ENCODE data around the gene PSD4. TPM values are rescaled to one million over a fixed set of nuclear protein-coding genes. Genes with fewer than 3 reads are reported as not detected.

PSD4 gene
- total RNA-seq, 4 donors from 2014 or later = 2.8 to 14.8 (median 5.6) TPM

DNA sequence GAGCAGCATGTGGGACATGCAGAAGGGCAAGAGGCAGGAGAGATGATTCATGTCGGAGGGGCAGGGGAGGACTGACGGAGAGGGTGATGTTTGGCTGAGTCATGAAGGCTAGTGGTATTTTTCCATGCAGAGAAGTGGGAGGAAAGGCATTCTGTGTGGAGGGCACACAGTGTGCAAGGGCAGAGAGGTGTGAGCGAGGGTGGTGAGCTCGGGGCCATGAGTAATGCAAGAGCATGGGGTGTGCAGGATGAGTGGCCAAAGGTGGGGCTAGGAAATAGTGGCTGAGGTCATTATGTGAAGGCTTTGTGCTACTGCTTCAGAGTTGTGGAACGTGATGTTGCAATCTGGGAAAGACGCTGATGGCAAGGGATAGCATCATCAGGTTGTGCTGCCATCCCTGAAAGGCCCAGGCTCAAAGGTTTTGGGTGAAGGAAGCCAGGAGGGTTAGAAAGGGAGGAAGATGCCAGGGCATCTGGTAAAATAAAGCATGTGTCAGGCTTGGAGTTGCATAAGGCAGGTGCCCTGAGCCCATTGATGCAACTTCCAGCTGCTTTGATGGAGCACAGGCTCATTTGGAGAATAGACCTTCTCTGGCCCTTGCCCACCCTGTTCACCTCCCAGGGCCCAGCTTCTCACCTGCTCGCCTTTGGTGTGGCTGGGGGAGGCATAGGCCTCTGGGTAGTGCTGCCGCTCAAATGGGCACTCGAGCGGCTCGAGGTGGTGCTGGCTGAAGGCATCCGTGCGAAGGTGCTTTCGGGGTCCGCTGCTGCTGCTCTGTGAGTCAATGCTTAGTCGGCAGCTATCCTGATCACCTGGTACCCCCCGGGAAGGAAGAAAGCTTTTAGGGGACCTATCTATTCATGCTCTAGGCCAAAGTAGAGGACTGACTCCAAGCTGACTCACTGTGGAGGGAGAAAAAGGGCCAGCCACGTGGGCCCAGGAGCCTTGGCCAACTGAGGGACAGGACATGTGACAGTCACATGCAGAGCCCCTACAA lies 67.4 kb downstream of the PSD4 start:
- TF ChIP-seq, protein P1, sequence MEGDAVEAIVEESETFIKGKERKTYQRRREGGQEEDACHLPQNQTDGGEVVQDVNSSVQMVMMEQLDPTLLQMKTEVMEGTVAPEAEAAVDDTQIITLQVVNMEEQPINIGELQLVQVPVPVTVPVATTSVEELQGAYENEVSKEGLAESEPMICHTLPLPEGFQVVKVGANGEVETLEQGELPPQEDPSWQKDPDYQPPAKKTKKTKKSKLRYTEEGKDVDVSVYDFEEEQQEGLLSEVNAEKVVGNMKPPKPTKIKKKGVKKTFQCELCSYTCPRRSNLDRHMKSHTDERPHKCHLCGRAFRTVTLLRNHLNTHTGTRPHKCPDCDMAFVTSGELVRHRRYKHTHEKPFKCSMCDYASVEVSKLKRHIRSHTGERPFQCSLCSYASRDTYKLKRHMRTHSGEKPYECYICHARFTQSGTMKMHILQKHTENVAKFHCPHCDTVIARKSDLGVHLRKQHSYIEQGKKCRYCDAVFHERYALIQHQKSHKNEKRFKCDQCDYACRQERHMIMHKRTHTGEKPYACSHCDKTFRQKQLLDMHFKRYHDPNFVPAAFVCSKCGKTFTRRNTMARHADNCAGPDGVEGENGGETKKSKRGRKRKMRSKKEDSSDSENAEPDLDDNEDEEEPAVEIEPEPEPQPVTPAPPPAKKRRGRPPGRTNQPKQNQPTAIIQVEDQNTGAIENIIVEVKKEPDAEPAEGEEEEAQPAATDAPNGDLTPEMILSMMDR (IDR thresholded peaks at IDR 0.05; ENCODE audit: low read depth) = no peak

DNA sequence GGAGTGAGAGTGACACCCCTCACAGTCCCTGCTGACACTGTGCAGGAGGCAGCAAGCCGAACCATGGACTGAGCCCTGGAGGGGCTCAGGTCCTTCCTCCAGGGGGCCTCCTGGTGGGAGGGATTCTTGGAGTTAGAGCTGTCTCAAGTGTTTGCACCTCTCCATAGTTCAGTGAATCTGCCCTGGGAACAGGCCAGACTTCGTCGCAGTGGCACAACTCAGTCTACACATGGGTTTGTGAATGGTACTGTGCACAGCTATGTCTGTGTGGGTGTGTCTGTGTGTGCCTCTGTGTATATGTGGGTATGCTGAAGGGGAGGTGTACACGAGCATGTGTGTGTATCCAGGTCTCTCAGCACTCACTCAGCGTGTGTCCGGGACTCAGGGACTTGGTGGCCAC lies 68.6 kb downstream of the PSD4 start:
- TF ChIP-seq, protein P1 (IDR thresholded peaks at IDR 0.05; ENCODE audit: low read depth) = no peak

DNA sequence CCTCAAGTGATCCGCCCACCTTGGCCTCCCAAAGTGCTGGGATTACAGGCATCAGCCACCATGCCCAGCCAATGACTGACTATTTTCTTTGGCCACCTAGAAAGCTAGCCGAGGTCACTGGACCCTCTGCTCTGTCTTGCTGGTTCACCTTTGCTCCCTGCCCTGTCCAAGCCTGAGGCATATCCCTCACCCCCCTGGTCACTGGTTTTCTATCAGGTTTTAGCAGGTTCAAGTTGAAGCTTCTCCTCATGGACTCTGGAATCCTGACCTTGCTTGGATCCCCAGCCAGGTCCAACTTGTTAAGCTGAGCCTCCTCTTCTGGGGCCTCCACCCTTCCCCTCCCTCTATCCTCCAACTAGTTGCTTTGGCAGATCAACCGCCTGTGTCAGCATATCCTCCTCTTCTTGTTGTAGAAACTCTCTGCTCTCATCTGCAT lies 71.5 kb downstream of the PSD4 start:
- TF ChIP-seq, protein P1 (IDR thresholded peaks at IDR 0.05; ENCODE audit: low read depth) = no peak

DNA sequence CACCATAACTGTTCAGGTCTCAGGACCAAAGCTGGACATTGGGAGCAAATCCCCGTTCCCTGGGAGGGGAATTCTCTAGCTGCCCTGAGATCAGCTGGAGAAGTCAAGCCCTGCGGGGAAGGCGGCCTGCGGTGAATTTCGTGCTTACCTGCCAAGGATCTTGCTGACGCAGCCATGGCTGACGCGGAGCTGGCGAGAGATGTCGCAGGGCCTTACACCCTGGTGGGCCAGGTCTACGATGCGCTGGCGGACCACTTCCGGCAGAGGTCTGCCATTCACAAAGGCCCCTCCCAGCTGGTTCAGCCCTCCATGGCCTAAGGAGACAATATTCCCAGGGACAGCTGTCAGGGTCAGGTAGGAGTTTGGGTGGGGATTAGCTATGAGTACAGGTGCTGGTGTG lies 72.8 kb downstream of the PSD4 start:
- TF ChIP-seq, protein P1 (IDR thresholded peaks at IDR 0.05; ENCODE audit: low read depth) = no peak

DNA sequence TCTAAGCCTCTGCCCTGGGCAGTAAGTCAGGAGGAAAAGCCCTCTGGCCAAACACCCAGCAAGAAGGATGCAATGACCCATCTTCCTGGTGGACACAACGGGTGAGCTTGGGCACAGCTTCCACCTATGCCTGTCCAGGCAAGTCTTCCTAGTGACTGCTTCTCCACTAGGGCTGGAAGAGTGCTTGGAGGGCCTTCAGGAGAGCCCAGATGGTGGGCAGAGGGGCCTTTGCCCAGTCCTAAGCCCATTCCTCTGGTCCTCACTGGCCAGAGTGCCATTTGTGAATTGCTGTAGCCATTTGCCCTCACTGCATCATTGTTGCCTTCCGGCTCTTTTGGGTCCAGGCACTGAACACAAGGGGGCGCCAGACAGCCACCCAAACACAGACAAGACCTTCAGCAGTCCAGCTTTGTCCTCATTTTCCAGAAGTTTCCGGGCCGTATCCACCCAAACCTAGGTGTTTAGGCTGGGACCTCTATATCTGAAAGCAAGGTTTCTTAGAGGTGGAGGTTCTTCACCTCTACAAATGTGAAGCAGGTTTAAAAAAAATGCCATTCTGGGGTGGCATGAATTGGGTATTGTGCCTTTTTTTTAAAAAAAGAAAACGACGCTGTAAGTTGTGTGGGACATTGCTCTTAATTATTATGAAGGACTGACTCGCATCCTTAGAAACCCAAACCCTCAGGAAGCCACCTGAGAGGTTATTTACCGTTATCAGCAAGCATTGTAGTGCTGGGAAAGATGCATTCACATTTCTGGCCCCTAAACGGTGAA lies 75.4 kb downstream of the PSD4 start:
- TF ChIP-seq, protein P1 (IDR thresholded peaks at IDR 0.05; ENCODE audit: low read depth) = no peak

DNA sequence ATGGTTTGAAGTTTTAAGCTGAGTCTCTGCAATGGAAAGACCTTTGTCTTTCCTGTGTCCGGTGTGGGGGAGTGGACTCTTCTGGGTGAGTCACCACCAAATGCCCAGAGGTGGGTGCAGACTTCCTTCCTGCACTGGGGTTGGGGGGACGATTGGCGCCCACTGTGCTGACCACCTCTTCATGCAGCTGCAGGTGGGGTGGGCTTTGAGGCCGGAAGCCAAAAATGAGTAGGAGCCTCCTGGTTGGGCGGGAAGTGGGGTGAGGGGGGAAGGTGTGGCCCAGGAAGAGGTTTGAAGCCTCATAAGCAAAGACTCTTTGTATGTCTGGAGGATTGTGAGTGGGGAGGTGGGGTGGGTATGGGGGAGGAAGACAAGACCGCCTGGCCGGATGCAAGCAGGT lies 77.3 kb downstream of the PSD4 start:
- TF ChIP-seq, protein P1 (IDR thresholded peaks at IDR 0.05; ENCODE audit: low read depth) = no peak

DNA sequence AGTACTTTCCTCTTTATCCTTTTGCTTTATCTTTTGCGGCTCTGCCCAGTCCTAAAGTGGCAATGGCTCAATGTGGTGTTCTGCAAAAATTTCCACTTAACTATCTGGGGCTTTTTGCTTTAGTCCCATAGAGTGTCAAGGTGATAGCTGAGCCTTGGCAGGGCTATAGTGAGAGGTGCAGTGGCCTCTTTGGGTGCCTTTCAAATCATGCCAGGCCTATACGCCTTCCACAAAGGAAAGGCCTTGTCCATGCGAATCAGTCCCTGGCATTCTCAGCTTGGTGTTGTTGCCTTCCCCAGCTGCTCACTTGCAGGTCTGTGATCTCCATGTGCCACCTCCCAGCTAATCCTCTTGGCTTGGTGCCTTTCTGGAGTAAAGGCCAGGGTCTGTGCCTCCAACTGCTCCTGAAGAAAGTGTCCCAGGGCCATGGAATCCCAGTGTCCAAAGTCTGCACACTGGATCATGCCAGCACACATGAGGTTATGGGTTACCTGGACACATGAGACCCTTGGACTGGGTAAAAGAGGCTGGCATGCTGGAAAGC lies 78.3 kb downstream of the PSD4 start:
- TF ChIP-seq, protein P1 (IDR thresholded peaks at IDR 0.05; ENCODE audit: low read depth) = no peak
